ENCODE data around the gene KRTAP10-1. TPM values are rescaled to one million over a fixed set of nuclear protein-coding genes. Genes with fewer than 3 reads are reported as not detected.

The KRTAP10-1 gene
- polyA plus RNA-seq, 2 of the 4 experiments (the other 2 are of a cell fraction): not detected

DNA sequence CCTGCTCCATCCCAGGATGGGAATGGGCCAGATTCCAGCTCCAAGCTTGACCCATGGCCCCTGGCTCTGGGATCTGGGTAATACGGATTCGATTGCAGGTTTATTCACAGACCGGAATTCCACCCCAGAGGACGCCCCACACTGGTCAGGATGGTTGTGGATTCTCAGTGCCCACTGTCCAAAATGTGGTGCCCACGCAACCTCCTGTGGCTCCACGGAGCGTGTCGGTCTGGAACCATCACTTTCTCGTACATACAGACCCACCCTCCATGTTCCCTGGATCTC lies 31.6 kb downstream of the KRTAP10-1 start:
- POLR2A ChIA-PET: no interaction called here
- CTCF ChIA-PET: interaction anchor here (0.8 kb wide), 1 partner anchor 271 kb away, joined by 3 read pairs; no protein-coding TSS in a partner anchor

DNA sequence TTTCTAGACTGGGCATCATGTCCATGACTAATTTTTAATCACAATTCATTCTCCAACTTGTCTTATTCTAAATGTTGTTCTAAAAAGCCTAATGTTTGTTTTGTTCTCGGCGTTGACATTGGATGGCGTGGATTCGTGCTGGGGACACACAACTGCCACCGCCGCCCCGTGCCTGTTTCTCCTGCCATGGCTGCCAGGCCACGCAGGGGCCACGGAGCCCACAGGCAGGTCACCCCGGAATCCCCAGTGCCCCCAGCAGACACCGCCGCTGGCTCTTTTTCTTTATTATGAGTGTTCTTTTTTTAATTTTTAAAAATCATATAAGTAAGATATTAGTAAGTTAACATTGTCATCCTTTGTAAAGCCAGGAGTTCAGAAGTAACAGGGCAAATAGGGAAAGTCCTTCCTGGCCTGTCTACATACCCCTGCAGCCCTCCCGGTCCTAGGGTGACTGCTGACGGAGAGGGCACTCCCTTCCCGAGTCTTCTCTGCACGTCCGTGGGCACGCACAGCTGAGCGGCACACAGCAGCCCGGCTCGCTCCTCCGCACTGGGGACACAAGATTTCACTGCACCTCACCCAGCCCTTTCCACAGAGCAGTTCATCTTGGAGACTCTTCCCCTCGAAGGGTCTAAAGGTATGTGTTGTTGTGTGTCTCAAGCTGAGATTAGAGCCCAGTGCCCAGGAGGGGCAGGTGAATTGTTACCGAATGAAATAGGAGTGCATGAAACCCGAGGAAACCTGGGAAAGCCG lies 32.1 kb downstream of the KRTAP10-1 start:
- Histone ChIP-seq H3K27ac (no peak overlapping the region), H3K4me1 (no peaks in the 10 kb centered on the region), H3K4me3 (no peak overlapping the region), H3K4me2 (no peak overlapping the region), H3K9me3 (no peaks in the 10 kb centered on the region)
- POLR2A ChIA-PET: no interaction called here
- DNase-seq (ENCODE audit: low read depth in 1 of 2, low spot score in 1 of 2) (no peak), ATAC-seq (no peak), FAIRE-seq (no peak)
- CTCF ChIA-PET: interaction anchor here (0.8 kb wide), 1 partner anchor 271 kb away, joined by 3 read pairs; no protein-coding TSS in a partner anchor
- TF ChIP-seq CHD4 (IDR thresholded peaks at IDR 0.05; ENCODE audit: borderline replicate concordance) (no peak), NPAS2 (CRISPR knock-in tag; IDR thresholded peaks at IDR 0.05; ENCODE audit: borderline replicate concordance) (no peak), BHLHE40 (IDR thresholded peaks at IDR 0.05; ENCODE audit: low read depth, low read length) (no peak), EHF (CRISPR knock-in tag; IDR thresholded peaks at IDR 0.05) (no peak), SMC3 (IDR thresholded peaks at IDR 0.05) (no peak), HOXB5 (CRISPR knock-in tag; IDR thresholded peaks at IDR 0.05) (no peak), CEBPB (IDR thresholded peaks at IDR 0.05) (no peak), KDM1A (IDR thresholded peaks at IDR 0.05; ENCODE audit: low read depth) (no peak), FOSB (CRISPR knock-in tag; IDR thresholded peaks at IDR 0.05) (no peak), CHD2 (IDR thresholded peaks at IDR 0.05; ENCODE audit: low read length, partially characterized antibody) (no peak), SREBF2 (IDR thresholded peaks at IDR 0.05) (no peak), MYC (IDR thresholded peaks at IDR 0.05; ENCODE audit: borderline replicate concordance, low read length) (no peak), ZNF302 (CRISPR knock-in tag; IDR thresholded peaks at IDR 0.05) (no peak)
- WGBS (ENCODE audit: missing lambda C conversion rate): 76% methylated on average over 26 of the region's 26 CpGs

More for the DNA sequence above, 31.6 kb downstream of the KRTAP10-1 start:
- DNase-seq (ENCODE audit: low read depth in 1 of 2, low spot score in 1 of 2): no peak
- no peak overlapping the region for H3K4me2 ChIP-seq
- TF ChIP-seq ZFP36 (IDR thresholded peaks at IDR 0.05; ENCODE audit: borderline replicate concordance, partially characterized antibody) (no peak), SMC3 (IDR thresholded peaks at IDR 0.05) (no peak), CBX2 (IDR thresholded peaks at IDR 0.05; ENCODE audit: borderline replicate concordance, low read depth) (no peak), KDM5A (IDR thresholded peaks at IDR 0.05) (no peak), EHMT2 (IDR thresholded peaks at IDR 0.05; ENCODE audit: low read depth) (no peak)
- TF ChIP-seq, protein P1, sequence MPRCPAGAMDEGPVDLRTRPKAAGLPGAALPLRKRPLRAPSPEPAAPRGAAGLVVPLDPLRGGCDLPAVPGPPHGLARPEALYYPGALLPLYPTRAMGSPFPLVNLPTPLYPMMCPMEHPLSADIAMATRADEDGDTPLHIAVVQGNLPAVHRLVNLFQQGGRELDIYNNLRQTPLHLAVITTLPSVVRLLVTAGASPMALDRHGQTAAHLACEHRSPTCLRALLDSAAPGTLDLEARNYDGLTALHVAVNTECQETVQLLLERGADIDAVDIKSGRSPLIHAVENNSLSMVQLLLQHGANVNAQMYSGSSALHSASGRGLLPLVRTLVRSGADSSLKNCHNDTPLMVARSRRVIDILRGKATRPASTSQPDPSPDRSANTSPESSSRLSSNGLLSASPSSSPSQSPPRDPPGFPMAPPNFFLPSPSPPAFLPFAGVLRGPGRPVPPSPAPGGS (IDR thresholded peaks at IDR 0.05): no peak
- TF ChIP-seq, protein P2, sequence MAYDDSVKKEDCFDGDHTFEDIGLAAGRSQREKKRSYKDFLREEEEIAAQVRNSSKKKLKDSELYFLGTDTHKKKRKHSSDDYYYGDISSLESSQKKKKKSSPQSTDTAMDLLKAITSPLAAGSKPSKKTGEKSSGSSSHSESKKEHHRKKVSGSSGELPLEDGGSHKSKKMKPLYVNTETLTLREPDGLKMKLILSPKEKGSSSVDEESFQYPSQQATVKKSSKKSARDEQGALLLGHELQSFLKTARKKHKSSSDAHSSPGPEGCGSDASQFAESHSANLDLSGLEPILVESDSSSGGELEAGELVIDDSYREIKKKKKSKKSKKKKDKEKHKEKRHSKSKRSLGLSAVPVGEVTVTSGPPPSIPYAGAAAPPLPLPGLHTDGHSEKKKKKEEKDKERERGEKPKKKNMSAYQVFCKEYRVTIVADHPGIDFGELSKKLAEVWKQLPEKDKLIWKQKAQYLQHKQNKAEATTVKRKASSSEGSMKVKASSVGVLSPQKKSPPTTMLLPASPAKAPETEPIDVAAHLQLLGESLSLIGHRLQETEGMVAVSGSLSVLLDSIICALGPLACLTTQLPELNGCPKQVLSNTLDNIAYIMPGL (CRISPR knock-in tag; IDR thresholded peaks at IDR 0.05; ENCODE audit: borderline replicate concordance): no peak
- TF ChIP-seq, protein P3, sequence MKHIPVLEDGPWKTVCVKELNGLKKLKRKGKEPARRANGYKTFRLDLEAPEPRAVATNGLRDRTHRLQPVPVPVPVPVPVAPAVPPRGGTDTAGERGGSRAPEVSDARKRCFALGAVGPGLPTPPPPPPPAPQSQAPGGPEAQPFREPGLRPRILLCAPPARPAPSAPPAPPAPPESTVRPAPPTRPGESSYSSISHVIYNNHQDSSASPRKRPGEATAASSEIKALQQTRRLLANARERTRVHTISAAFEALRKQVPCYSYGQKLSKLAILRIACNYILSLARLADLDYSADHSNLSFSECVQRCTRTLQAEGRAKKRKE (CRISPR knock-in tag; IDR thresholded peaks at IDR 0.05; ENCODE audit: low read depth): no peak
- TF ChIP-seq, protein P4, sequence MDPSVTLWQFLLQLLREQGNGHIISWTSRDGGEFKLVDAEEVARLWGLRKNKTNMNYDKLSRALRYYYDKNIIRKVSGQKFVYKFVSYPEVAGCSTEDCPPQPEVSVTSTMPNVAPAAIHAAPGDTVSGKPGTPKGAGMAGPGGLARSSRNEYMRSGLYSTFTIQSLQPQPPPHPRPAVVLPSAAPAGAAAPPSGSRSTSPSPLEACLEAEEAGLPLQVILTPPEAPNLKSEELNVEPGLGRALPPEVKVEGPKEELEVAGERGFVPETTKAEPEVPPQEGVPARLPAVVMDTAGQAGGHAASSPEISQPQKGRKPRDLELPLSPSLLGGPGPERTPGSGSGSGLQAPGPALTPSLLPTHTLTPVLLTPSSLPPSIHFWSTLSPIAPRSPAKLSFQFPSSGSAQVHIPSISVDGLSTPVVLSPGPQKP (IDR thresholded peaks at IDR 0.05; ENCODE audit: low read depth, low read length): no peak
- no peak for FAIRE-seq
- no peaks in the 10 kb centered on the region for H3K4me1 ChIP-seq
- H3K27ac ChIP-seq: no peak overlapping the region
- H3K4me3 ChIP-seq: no peak overlapping the region
- WGBS (ENCODE audit: missing lambda C conversion rate): 79% methylated on average over 7 of the region's 9 CpGs
- ATAC-seq: no peak
- H3K9me3 ChIP-seq: no peaks in the 10 kb centered on the region

Measured in A549 (cell line).